Heart left ventricle (tissue), 13 donors: ENCODE measurements around the gene GPC6.
"Not testable (repeated sequence)": the region's sequence is repeated elsewhere in the genome, so short reads cannot be mapped to it uniquely, and the experiment has no call there.

Experiments
- CTCF ChIP-seq, 12 donors: fragments of 200-600 bp; sonication (generic) in 4 of 12; IDR thresholded peaks; one replicate each; pipeline versions ENCODE4 v1.5.0 to v1.8.0; 2018 to 2022; ENCODE audit warnings: antibody characterized with exemption in 12 of 12, mild to moderate bottlenecking in 5 of 12
- POLR2A ChIP-seq, 2 donors: fragments of 450-650 bp; IDR thresholded peaks; one replicate each; pipeline ENCODE4 v1.6.1; 2017; ENCODE audit warnings: antibody characterized with exemption in 2 of 2, mild to moderate bottlenecking in 2 of 2, moderate library complexity in 2 of 2
- donor health status: ischemic (EF 13 %, LVEDD 7.1; RV severe dilation, severe dysfunction).
- donor health status: DM: no; HTN: yes; CAD: no.
- donor health status: DM: no; HTN: no; CAD: no.
- donor health status: ischemic (EF 25% LVEDD 6.9; RV normal size, moderate dysfunction).
- donor health status: ischemic (EF 25% LVEDD 5.7; RV mildly dilated, moderate dysfunction).
- donor health status: ischemic (EF 35%, LVEDD 5.7; RV mildly dilated, moderate dysfunction).
- donor health status: nonischemic (EF 11% LVEDD 7.7; RV severe dilation, severe dysfunction).
- donor health status: DM: yes; HTN: yes; CAD: no.
- donor health status: PGD.
- donor health status: ischemic (EF 29% LVEDD 5.4; RV normal size, mild dysfunction).
- donor health status: nonischemic (EF 23%, LVEDD 6.1; RV moderate dilation, normal function).

DNA sequence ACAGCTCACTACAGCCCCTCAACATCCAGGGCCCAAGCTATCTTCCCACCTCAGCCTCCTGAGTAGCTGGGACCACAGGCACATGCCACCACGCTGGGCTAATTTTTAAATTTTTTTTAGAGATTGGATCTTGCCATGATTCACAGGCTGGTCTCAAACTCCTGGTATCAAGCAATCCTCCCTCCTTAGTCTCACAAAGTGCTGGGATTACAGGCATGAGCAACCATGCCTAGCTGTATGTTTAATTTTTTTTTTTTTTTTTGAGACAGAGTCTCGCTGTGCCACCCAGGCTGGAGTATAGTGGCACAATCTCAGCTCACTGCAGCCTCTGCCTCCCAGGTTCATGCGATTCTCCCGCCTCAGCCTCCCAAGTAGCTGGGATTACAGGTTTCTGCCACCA is 983.3 kb downstream of the GPC6 start:
- not testable (repeated sequence) for TF ChIP-seq CTCF, POLR2A (IDR thresholded peaks at IDR 0.05)
